ENCODE results near the gene COL28A1. TPM values are rescaled to one million over a fixed set of nuclear protein-coding genes. Genes with fewer than 3 reads are reported as not detected.

Gene COL28A1
- polyA plus RNA-seq, 3 donors, result not detected

- Histone ChIP-seq H3K27me3 (ENCODE audit: control insufficient read depth in 2 of 2, insufficient read depth in 2 of 2, low read length in 2 of 2) (no peaks in the 10 kb centered on the region), H3K4me1 (ENCODE audit: control insufficient read depth in 1 of 2, insufficient read depth in 2 of 2, low read length in 2 of 2) (no peaks in the 10 kb centered on the region), H3K4me3 (replicated peaks in 1 of 3; ENCODE audit: low read depth in 2 of 3, low read length in 3 of 3) (no peak overlapping the region), H3K36me3 (replicated peaks in 1 of 2; ENCODE audit: control insufficient read depth in 1 of 2, insufficient read depth in 2 of 2, low read length in 2 of 2) (no peaks in the 10 kb centered on the region), H3K4me2 (replicated peaks; ENCODE audit: extremely low read depth, low read length, poor library complexity, severe bottlenecking) (no peak overlapping the region), H3K27ac (ENCODE audit: low read depth in 1 of 2, low read length in 2 of 2) (no peak overlapping the region), H4K20me1 (ENCODE audit: insufficient read depth, low read length) (no peaks in the 10 kb centered on the region), H3K9me3 (replicated peaks in 1 of 2; ENCODE audit: control insufficient read depth in 1 of 2, insufficient read depth in 1 of 2, low read length in 2 of 2) (no peaks in the 10 kb centered on the region), H3K79me2 (ENCODE audit: insufficient read depth, low read length) (no peaks in the 10 kb centered on the region), H2AFZ (ENCODE audit: insufficient read depth, low read depth, low read length, poor library complexity, severe bottlenecking) (no peak overlapping the region), H3K9ac (ENCODE audit: insufficient read depth, low read length, poor library complexity, severe bottlenecking) (no peak overlapping the region)
- Mint-ChIP-seq H3K36me3 (no peaks in the 10 kb centered on the region), H3K27ac (no peak overlapping the region), H3K27me3 (ENCODE audit: low read depth in 3 of 3) (peaks cover 0 to 3% (median 0%) of the 10 kb centered on the region in 3 donors), H3K4me1 (no peaks in the 10 kb centered on the region), H3K4me3 (no peak overlapping the region), H3K9me3 (peaks cover 0 to 2% (median 0%) of the 10 kb centered on the region in 7 donors)
- intact Hi-C loops (cut with micrococcal nuclease), result no loop called here
- DNase-seq, result no peak
- WGBS (ENCODE audit: insufficient coverage), result 67% methylated on average over 3 of the region's 3 CpGs
- TF ChIP-seq, protein P1, sequence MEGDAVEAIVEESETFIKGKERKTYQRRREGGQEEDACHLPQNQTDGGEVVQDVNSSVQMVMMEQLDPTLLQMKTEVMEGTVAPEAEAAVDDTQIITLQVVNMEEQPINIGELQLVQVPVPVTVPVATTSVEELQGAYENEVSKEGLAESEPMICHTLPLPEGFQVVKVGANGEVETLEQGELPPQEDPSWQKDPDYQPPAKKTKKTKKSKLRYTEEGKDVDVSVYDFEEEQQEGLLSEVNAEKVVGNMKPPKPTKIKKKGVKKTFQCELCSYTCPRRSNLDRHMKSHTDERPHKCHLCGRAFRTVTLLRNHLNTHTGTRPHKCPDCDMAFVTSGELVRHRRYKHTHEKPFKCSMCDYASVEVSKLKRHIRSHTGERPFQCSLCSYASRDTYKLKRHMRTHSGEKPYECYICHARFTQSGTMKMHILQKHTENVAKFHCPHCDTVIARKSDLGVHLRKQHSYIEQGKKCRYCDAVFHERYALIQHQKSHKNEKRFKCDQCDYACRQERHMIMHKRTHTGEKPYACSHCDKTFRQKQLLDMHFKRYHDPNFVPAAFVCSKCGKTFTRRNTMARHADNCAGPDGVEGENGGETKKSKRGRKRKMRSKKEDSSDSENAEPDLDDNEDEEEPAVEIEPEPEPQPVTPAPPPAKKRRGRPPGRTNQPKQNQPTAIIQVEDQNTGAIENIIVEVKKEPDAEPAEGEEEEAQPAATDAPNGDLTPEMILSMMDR (IDR thresholded peaks at IDR 0.05), result no peak
These were observed 199.8 kb downstream of the COL28A1 start for GRCh38 chr7:7335909-7336308.

GRCh38 chr7:7335215-7335614 lies 200.5 kb downstream of the COL28A1 start:
- Histone ChIP-seq H3K4me1 (ENCODE audit: control insufficient read depth in 1 of 2, insufficient read depth in 2 of 2, low read length in 2 of 2) (no peaks in the 10 kb centered on the region), H3K79me2 (ENCODE audit: insufficient read depth, low read length) (no peaks in the 10 kb centered on the region), H3K4me3 (replicated peaks in 1 of 3; ENCODE audit: low read depth in 2 of 3, low read length in 3 of 3) (no peak overlapping the region), H4K20me1 (ENCODE audit: insufficient read depth, low read length) (no peaks in the 10 kb centered on the region), H3K36me3 (replicated peaks in 1 of 2; ENCODE audit: control insufficient read depth in 1 of 2, insufficient read depth in 2 of 2, low read length in 2 of 2) (no peaks in the 10 kb centered on the region), H3K27ac (ENCODE audit: low read depth in 1 of 2, low read length in 2 of 2) (no peak overlapping the region), H3K27me3 (ENCODE audit: control insufficient read depth in 2 of 2, insufficient read depth in 2 of 2, low read length in 2 of 2) (no peaks in the 10 kb centered on the region), H3K9ac (ENCODE audit: insufficient read depth, low read length, poor library complexity, severe bottlenecking) (no peak overlapping the region), H2AFZ (ENCODE audit: insufficient read depth, low read depth, low read length, poor library complexity, severe bottlenecking) (no peak overlapping the region), H3K4me2 (replicated peaks; ENCODE audit: extremely low read depth, low read length, poor library complexity, severe bottlenecking) (no peak overlapping the region), H3K9me3 (replicated peaks in 1 of 2; ENCODE audit: control insufficient read depth in 1 of 2, insufficient read depth in 1 of 2, low read length in 2 of 2) (no peaks in the 10 kb centered on the region)
- TF ChIP-seq, protein P1 (IDR thresholded peaks at IDR 0.05), result no peak
- no peak for DNase-seq
- Mint-ChIP-seq H3K36me3 (no peaks in the 10 kb centered on the region), H3K4me3 (no peak overlapping the region), H3K9me3 (peaks cover 0 to 2% (median 0%) of the 10 kb centered on the region in 7 donors), H3K4me1 (no peaks in the 10 kb centered on the region), H3K27ac (no peak overlapping the region), H3K27me3 (ENCODE audit: low read depth in 3 of 3) (peaks cover 0 to 1% (median 0%) of the 10 kb centered on the region in 3 donors)
- 94% methylated on average over 2 of the region's 2 CpGs for WGBS (ENCODE audit: insufficient coverage)
- intact Hi-C loops (cut with micrococcal nuclease), result no loop called here
